Body of pancreas (tissue), 4 donors: ENCODE data around the gene SIRT7.

ENCODE experiments used
- POLR2A ChIP-seq, 3 donors: fragments of 450-650 bp; IDR thresholded peaks; one replicate each; pipeline ENCODE4 v1.6.1; 2016; ENCODE audit warnings: antibody characterized with exemption in 3 of 3, mild to moderate bottlenecking in 2 of 3
- TF ChIP-seq, protein P1 (sequence below), 7 experiments: fragments of 450-650 bp in 4 of 7; fragments of 200-600 bp in 3 of 7; sonication (generic) in 3 of 7; IDR thresholded peaks; one replicate each; pipeline ENCODE4 v1.5.1; 2016 to 2019; ENCODE audit warnings: antibody characterized with exemption in 7 of 7

DNA sequence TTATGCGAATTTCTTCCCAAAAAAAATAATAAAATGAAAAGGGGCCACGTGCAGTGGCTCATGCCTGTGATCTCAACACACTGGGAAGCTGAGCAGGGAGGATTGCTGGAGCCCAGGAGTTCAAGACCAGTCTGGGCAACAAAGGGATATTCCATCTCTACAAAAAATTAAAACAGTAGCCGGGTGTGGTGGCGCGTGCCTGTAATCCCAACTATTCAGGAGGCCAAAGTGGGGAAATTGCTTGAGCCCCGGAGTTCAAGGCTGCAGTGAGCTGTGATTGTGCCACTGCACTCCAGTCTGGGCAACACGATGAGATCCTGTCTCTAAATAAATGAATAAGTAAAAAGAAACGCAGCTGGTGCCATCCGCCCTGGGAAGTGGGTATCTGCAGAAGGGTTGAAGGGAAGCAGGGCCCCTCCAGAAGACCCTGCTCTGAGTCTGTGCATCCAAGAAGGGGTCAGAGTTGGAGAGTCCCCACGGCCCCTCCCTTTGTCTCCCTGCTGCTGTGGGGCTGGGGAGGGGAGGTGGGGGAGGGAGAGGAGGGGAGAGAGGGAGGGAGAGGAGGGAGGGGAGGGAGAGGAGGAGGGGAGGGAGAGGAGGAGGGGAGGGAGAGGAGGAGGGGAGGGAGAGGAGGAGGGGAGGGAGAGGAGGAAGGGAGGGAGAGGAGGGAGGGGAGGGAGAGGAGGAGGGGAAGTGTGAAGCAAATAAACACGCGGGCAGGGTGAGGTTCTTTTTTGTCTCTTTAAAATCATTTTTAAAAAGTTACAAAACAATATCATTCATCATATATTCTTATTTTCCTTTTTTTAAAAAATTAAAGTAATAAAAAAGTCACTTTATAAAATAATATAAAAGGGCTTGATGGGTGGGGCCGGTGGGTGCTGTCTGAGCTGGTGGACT lies 34.1 kb upstream of the SIRT7 start:
- TF ChIP-seq, protein P1, sequence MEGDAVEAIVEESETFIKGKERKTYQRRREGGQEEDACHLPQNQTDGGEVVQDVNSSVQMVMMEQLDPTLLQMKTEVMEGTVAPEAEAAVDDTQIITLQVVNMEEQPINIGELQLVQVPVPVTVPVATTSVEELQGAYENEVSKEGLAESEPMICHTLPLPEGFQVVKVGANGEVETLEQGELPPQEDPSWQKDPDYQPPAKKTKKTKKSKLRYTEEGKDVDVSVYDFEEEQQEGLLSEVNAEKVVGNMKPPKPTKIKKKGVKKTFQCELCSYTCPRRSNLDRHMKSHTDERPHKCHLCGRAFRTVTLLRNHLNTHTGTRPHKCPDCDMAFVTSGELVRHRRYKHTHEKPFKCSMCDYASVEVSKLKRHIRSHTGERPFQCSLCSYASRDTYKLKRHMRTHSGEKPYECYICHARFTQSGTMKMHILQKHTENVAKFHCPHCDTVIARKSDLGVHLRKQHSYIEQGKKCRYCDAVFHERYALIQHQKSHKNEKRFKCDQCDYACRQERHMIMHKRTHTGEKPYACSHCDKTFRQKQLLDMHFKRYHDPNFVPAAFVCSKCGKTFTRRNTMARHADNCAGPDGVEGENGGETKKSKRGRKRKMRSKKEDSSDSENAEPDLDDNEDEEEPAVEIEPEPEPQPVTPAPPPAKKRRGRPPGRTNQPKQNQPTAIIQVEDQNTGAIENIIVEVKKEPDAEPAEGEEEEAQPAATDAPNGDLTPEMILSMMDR (IDR thresholded peaks at IDR 0.05), result no peak
- TF ChIP-seq POLR2A (IDR thresholded peaks at IDR 0.05), result no peak
